HCT116 (cell line): ENCODE measurements around the gene CD59. TPM values are rescaled to one million over a fixed set of nuclear protein-coding genes. Genes with fewer than 3 reads are reported as not detected.

ENCODE experiments used
- ATAC-seq: fragments of 200-7000 bp; cut with Tn5 transposase; 2 replicates; pipeline ENCODE4 v1.9.1; 2020; ENCODE audit warnings: mild to moderate bottlenecking, moderate library complexity
- BruUV-seq: library from RNA; stranded (reverse); fragments of 400-500 nt; replicated peaks from 2 replicates; lab custom pipeline; 2021; lab: Mats Ljungman, UMichigan
- CTCF ChIA-PET: fragments of 300-600 bp; sonication (Branson Sonifier 250); formaldehyde crosslinking; loops from one replicate; lab custom pipeline; 2021; ENCODE audit warnings: antibody characterized with exemption; lab: Charles Lee
- POLR2A ChIA-PET: fragments of 300-600, 350-600 bp; sonication (Branson Sonifier 250); formaldehyde crosslinking; loops from one replicate; lab custom pipeline; 2021; ENCODE audit warnings: antibody characterized with exemption; lab: Charles Lee
- RAD21 ChIA-PET, 2 experiments: fragments of 300-600 bp; sonication (Branson Sonifier 250); formaldehyde crosslinking; loops; one replicate each; lab custom pipeline; 2023; ENCODE audit warnings: low total read pairs in 2 of 2; ENCODE audit not compliant: uncharacterized antibody in 2 of 2, unreplicated experiment in 2 of 2, low non-redundant PET in 1 of 2; lab: Charles Lee
- DNase-seq: peaks from one replicate; pipeline ENCODE4 v3.0.0-alpha.2; 2010; ENCODE audit warnings: low read depth, low spot score
- H2AFZ ChIP-seq: fragments of 200-600 bp; shearing (Covaris generic), sonication (generic); 2 replicates; pipeline ENCODE4 v1.6.1; 2017; ENCODE audit warnings: low read depth, mixed run types, mixed read lengths, antibody characterized with exemption, low read length; ENCODE audit not compliant: poor library complexity, severe bottlenecking
- H3K27ac ChIP-seq: 2 replicates; pipeline ENCODE4 v1.5.1; 2012; ENCODE audit warnings: low read depth, low read length
- H3K27me3 ChIP-seq: fragments of 200-600 bp; sonication (generic); 2 replicates; pipeline ENCODE4 v1.6.1; 2016; ENCODE audit warnings: mixed run types, low read length, mixed read lengths; ENCODE audit not compliant: insufficient read depth
- H3K36me3 ChIP-seq, 2 experiments: fragments of 200-500 bp in 1 of 2; fragments of 200-600 bp in 1 of 2; sonication (Bioruptor generic) in 1 of 2; sonication (generic) in 1 of 2; 2 replicates each; pipeline versions ENCODE4 v1.5.1 to v1.6.1; 2014 to 2016; ENCODE audit warnings: low read length in 2 of 2, inconsistent platforms in 1 of 2, mixed read lengths in 1 of 2, mixed run types in 1 of 2; ENCODE audit not compliant: insufficient read depth in 2 of 2, control insufficient read depth in 1 of 2
- H3K4me1 ChIP-seq, 2 experiments: fragments of 200-600 bp in 1 of 2; sonication (generic) in 1 of 2; 2 replicates each; pipeline versions ENCODE4 v1.5.1 to v1.6.1; 2012 to 2017; ENCODE audit warnings: low read length in 2 of 2, inconsistent platforms in 1 of 2, mild to moderate bottlenecking in 1 of 2, mixed read lengths in 1 of 2, mixed run types in 1 of 2, moderate library complexity in 1 of 2; ENCODE audit not compliant: insufficient read depth in 2 of 2, control insufficient read depth in 1 of 2
- H3K4me2 ChIP-seq: fragments of 200-600 bp; sonication (generic); 2 replicates; pipeline ENCODE4 v1.6.1; 2017; ENCODE audit warnings: mixed run types, low read length, mixed read lengths
- H3K4me3 ChIP-seq, 2 experiments: fragments of 200-600 bp in 1 of 2; sonication (generic) in 1 of 2; replicated peaks in 1 of 2; 2 replicates each; pipeline ENCODE4 v1.5.1; 2011 to 2016; ENCODE audit warnings: low read length in 2 of 2, control low read depth in 1 of 2, low read depth in 1 of 2, mild to moderate bottlenecking in 1 of 2, mixed read lengths in 1 of 2, mixed run types in 1 of 2
- H3K79me2 ChIP-seq: fragments of 200-600 bp; sonication (generic); 2 replicates; pipeline ENCODE4 v1.6.1; 2017; ENCODE audit warnings: mild to moderate bottlenecking, mixed run types, low read length, moderate library complexity, mixed read lengths; ENCODE audit not compliant: insufficient read depth
- H3K9ac ChIP-seq: fragments of 200-600 bp; sonication (generic); 2 replicates; pipeline ENCODE4 v1.6.1; 2016; ENCODE audit warnings: low read length, mixed read lengths
- H3K9me2 ChIP-seq: fragments of 200-600 bp; sonication (generic), shearing (Covaris generic); 2 replicates; pipeline ENCODE4 v1.6.1; 2017; ENCODE audit warnings: mixed run types, mild to moderate bottlenecking, moderate library complexity; ENCODE audit not compliant: insufficient read depth
- H3K9me3 ChIP-seq, 2 experiments: fragments of 200-500 bp in 1 of 2; fragments of 200-600 bp in 1 of 2; sonication (Bioruptor generic) in 1 of 2; sonication (generic) in 1 of 2; 2 replicates each; pipeline ENCODE4 v1.6.1; 2014 to 2017; ENCODE audit warnings: low read length in 2 of 2, mixed read lengths in 2 of 2, inconsistent platforms in 1 of 2, low read depth in 1 of 2, mild to moderate bottlenecking in 1 of 2, mixed run types in 1 of 2, moderate library complexity in 1 of 2; ENCODE audit not compliant: control insufficient read depth in 1 of 2, insufficient read depth in 1 of 2
- H4K20me1 ChIP-seq: fragments of 200-600 bp; sonication (generic), shearing (Covaris generic); 2 replicates; pipeline ENCODE4 v1.6.1; 2017; ENCODE audit warnings: mixed run types, mild to moderate bottlenecking, moderate library complexity; ENCODE audit not compliant: insufficient read depth
- CBX3 ChIP-seq: IDR thresholded peaks from 2 replicates; pipeline ENCODE4 v1.6.1; 2012; ENCODE audit warnings: low read depth
- CTCF ChIP-seq, 3 experiments: fragments of 200-600 bp in 1 of 3; sonication (generic) in 1 of 3; IDR thresholded peaks in 2 of 3; conservative IDR thresholded peaks in 1 of 3; 2 replicates each; pipeline ENCODE4 v1.5.1; 2012 to 2017; ENCODE audit warnings: low read depth in 2 of 3, low read length in 2 of 3, antibody characterized with exemption in 1 of 3, borderline replicate concordance in 1 of 3, control low read depth in 1 of 3, mild to moderate bottlenecking in 1 of 3, mixed read lengths in 1 of 3, mixed run types in 1 of 3, moderate library complexity in 1 of 3; ENCODE audit not compliant: insufficient read depth in 1 of 3
- ELF1 ChIP-seq: IDR thresholded peaks from 2 replicates; pipeline ENCODE4 v1.6.1; 2012; ENCODE audit warnings: low read depth, borderline replicate concordance
- EZH2 ChIP-seq: fragments of 200-600 bp; sonication (generic); IDR thresholded peaks from 2 replicates; pipeline ENCODE4 v1.6.1; 2017; ENCODE audit warnings: antibody characterized with exemption, mixed run types
- MAX ChIP-seq: IDR thresholded peaks from 2 replicates; pipeline ENCODE4 v1.6.1; 2012
- POLR2A ChIP-seq: IDR thresholded peaks from 2 replicates; pipeline ENCODE4 v1.7.0; 2011; ENCODE audit warnings: borderline replicate concordance; ENCODE audit not compliant: insufficient read depth, insufficient read length; ENCODE audit errors: extremely low read depth
- POLR2AphosphoS5 ChIP-seq: IDR thresholded peaks from 2 replicates; pipeline ENCODE4 v1.6.1; 2011; ENCODE audit warnings: mild to moderate bottlenecking, low read depth, low read length, moderate library complexity
- REST ChIP-seq: IDR thresholded peaks from 2 replicates; pipeline ENCODE4 v1.6.1; 2012; ENCODE audit warnings: low read depth
- SIN3A ChIP-seq: IDR thresholded peaks from 2 replicates; pipeline ENCODE4 v1.6.1; 2012; ENCODE audit warnings: low read depth
- YY1 ChIP-seq: IDR thresholded peaks from 2 replicates; pipeline ENCODE4 v1.6.1; 2011; ENCODE audit warnings: low read length, low read depth, moderate library complexity, mild to moderate bottlenecking; ENCODE audit not compliant: insufficient replicate concordance; ENCODE audit errors: extremely low read depth
- ZBTB33 ChIP-seq: IDR thresholded peaks from 2 replicates; pipeline ENCODE4 v1.6.1; 2011; ENCODE audit warnings: mild to moderate bottlenecking, low read length, moderate library complexity; ENCODE audit not compliant: insufficient replicate concordance; ENCODE audit errors: extremely low read depth
- ZNF274 ChIP-seq: fragments of 200-500 bp; sonication (Bioruptor generic); IDR thresholded peaks from 2 replicates; pipeline ENCODE4 v1.6.1; 2014; ENCODE audit warnings: mild to moderate bottlenecking, low read depth, low read length, inconsistent platforms
- intact Hi-C: fragments of 100-400 bp; cut with micrococcal nuclease; formaldehyde crosslinking; loops from 2 replicates; pipeline ENCODE4 v1.10.0; 2022
- total RNA-seq: library from RNA; stranded (reverse); gene quantifications from one replicate; pipeline ENCODE4 v1.2.1, GENCODE V29; 2021; ENCODE audit not compliant: unreplicated experiment

The CD59 gene
- total RNA-seq, 1 experiment from 2014 or later: 122 TPM

- POLR2A ChIA-PET: no interaction called here
- TF ChIP-seq SIN3A (no peak), MAX (no peak), EZH2 (no peak), POLR2A (no peak), ZNF274 (no peak), CTCF (IDR thresholded peaks at IDR 0.05 in 2 of 3, conservative IDR thresholded peaks at IDR 0.05 in 1 of 3; ENCODE audit: borderline replicate concordance in 1 of 3, insufficient read depth in 1 of 3, low read depth in 2 of 3, low read length in 2 of 3) (no peak), ELF1 (no peak), YY1 (no peak), ZBTB33 (no peak), CBX3 (no peak), POLR2AphosphoS5 (no peak), REST (no peak)
- no peaks in the 10 kb centered on the region for H3K9me2 ChIP-seq
- intact Hi-C loops: no loop called here
- H3K4me1 ChIP-seq: no peaks in the 10 kb centered on the region
- no peak for ATAC-seq
- H2AFZ ChIP-seq: no peak overlapping the region
- CTCF ChIA-PET: no interaction called here
- RAD21 ChIA-PET: no interaction called here
- no peak overlapping the region for H3K4me3 ChIP-seq
- H3K27me3 ChIP-seq: no peaks in the 10 kb centered on the region
- no peak overlapping the region for H3K27ac ChIP-seq
- H3K4me2 ChIP-seq: no peak overlapping the region
- no TSS peak for BruUV-seq
- H3K9ac ChIP-seq: no peak overlapping the region
- no peaks in the 10 kb centered on the region for H3K36me3 ChIP-seq
- no peaks in the 10 kb centered on the region for H3K9me3 ChIP-seq
- no peak for DNase-seq
- H3K79me2 ChIP-seq: no peaks in the 10 kb centered on the region
- no peaks in the 10 kb centered on the region for H4K20me1 ChIP-seq
Observed at GRCh38 chr11:33660962-33661361, 75.3 kb downstream of the CD59 start.
